Activated CD8-positive, alpha-beta memory T cell treated with anti-CD3 and anti-CD28 coated beads for 4 hours (primary cell): ENCODE measurements around the gene APEH.

ENCODE experiments used
- DNase-seq, 2 donors: peaks; one replicate each; pipeline ENCODE4 v3.0.0-alpha.2; 2020; ENCODE audit warnings: low read depth in 2 of 2

The APEH gene

GRCh38 chr3:49712631-49713317 lies 38.6 kb downstream of the APEH start:
- no peak for DNase-seq

DNA sequence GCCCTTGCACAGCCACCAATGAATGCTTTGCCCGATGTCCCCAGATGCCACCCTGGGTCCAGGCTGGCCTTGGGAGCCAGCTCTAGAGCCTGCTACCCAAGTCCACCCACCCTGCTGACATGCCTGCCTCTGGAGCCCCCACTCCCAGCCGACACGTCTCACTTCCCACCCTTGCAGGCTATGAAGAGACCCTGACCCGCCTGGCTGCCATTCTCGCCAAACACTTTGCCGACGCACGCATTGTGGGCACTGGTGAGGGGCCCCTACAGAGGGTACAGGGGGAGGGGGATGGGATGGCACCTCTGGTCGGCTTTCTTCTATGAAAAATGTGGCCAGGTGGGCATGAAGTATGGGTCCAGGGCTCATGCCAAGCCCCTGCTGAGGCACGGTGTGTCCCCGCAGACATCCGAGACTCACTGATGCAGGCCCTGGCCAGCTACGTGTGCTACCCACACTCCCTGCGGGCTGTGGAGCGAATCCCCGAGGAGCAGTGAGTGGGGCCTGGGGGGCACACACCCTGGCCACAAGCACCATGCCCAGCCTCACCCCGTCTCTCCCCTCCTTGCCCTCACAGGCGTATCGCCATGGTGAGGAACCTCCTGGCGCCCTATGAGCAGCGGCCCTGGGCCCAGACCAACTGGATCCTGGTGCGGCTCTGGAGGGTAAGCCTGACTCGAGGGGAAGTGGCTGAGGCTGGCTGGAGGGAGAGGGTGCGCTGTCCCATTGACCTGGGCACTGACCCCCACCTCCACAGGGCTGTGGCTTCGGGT lies 39.4 kb downstream of the APEH start:
- no peak for DNase-seq

- DNase-seq = no peak
Observed at GRCh38 chr3:49714728-49715550, 40.8 kb downstream of the APEH start.

- no peak for DNase-seq
Observed at GRCh38 chr3:49715611-49716121, 41.5 kb downstream of the APEH start.

- DNase-seq = no peak
Observed at GRCh38 chr3:49716169-49716568, 42.0 kb downstream of the APEH start.

GRCh38 chr3:49716691-49717210 lies 42.6 kb downstream of the APEH start:
- DNase-seq = no peak

- DNase-seq = no peak
Observed at GRCh38 chr3:49717211-49717958, 43.2 kb downstream of the APEH start.

DNA sequence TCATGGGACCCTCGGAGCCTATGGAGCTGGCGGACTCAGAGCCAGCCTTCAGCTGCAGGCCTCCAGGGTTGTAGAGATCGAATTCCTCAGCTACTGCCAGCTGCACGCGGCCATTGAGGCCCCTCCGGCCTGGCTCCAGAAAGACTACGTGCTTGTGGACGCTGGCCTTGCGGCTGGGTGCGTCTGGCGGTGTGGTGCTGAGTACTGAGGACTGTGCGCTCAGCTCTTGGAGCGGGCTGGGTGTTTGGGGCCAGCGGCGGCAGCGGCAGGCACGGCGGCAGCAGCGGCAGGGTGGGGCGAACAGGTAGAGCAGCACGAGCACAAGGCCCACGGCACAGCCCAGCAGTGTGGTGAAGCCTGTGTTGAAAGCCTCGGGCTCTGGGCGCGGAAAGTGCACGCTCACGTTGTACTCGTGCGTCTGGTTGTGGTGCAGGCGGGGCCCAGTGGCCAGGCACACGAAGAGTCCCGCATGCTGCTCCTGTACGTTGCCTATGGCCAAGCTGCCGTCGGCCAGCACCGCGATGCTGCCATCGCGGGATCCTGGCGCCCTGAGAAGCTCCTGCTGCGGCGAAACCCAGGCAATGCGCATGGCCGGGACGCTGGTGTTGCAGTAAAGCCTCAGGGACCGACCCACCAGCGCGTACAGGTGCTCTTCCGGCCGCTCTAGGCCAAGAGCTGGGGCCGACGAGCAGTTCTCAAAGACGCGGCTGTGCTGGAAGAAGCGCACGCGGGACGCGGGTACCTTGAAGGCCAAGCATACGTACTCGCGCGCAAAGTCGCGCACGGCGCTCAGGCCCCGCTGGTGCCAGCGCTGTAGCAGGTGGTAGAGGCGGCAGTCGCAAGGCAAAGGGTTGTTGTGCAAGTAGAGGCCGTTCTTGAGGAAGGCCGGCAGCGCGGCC lies 44.1 kb downstream of the APEH start:
- no peak for DNase-seq

GRCh38 chr3:49718858-49719213 lies 44.7 kb downstream of the APEH start:
- no peak for DNase-seq

DNA sequence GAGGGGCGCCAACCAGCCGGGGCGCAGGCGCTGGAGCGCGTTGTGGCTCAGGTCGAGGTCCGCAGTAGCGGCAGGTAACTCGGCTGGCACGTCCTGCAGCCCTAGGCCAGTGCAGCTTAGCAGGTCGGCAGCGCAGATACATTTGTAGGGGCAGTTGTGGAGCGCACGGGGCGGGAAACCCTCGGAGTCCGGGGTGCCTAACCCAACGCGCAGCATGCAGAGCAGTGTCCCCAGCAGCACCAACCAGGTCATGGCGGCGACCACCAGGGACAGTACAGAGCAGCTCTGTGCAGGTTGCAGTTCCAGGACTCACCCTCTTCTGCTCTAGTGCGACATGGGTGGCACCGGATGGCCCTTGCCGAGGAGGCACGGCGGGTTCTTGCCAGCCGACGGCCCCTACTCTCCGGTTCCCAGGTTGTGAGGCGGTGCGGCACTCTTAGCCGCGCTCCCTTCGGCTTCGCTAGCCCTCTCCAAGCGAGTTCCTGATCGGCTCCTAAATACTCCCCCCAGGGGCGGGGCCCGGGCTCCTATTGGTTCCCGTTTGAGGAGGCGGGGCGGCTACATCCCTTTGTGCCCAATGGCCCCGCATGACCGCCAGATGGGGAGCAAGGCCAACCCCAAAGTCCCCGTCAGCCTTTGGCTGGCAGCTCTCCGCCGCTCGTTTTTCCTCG lies 45.2 kb downstream of the APEH start, which contains the start of gene AMIGO3:
Gene AMIGO3 (minus strand): TSS at position 471 of the 671 bp plus-strand sequence. CDS start 219 bp downstream, at position 252.
- peak; percentile 81 to 82 for DNase-seq

GRCh38 chr3:49720855-49721595 lies 46.9 kb downstream of the APEH start:
- no peak for DNase-seq

GRCh38 chr3:49721596-49721895 lies 47.4 kb downstream of the APEH start:
- DNase-seq = no peak

GRCh38 chr3:49721896-49722781 lies 48.0 kb downstream of the APEH start:
- DNase-seq = no peak

- no peak for DNase-seq
Observed at GRCh38 chr3:49722896-49723295, 48.7 kb downstream of the APEH start.

GRCh38 chr3:49723296-49723627 lies 49.1 kb downstream of the APEH start:
- DNase-seq = no peak

DNA sequence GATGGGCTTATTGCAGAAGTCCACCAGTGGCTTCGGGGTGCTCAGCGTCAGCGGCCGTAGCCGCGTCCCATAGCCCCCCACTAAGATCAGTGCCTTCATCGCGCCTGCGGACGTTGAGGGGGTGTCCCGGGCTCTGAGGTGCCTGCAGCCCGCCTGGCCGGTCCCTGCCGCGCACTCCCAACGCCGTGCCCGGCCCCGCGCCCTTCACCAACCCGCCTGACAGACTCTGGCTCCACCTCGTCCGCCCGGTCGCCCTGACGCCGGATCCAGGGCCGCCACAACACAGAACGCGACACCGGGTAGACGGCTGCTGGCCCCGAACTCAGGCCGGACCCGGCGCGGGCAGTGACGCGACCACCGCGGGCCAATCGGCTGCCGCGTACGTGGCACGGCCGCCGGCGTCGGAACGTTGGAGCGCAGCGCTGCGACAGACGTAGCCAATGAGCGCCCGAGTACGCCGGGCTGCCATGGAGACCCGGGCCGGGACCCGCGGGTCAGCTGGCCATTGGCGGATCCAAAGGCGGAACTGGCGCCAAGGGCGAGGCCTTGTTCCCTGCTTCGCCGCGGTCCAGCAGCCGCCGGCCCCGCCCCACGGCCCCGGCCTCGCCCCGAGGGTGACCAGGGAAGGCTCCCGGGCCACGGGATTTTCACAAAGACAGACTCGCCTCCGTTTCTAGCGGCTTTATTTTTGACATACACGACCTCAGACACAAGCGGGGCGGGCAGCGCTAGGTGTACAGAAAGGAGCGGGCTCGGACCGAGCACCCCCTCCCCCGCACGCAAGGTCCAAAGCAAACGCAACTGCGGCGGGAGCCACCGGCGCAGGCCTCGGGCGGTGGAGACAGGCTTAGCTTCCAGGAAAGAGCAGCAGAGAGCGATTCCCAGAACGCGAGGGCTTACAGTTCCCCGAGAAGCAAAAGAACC lies 49.7 kb downstream of the APEH start, which contains the start of gene GMPPB:
Gene GMPPB (minus strand): TSS at position 324 of the 924 bp plus-strand sequence. CDS start 225 bp downstream, at position 99.
- DNase-seq = peak; percentile 78 to 80

GRCh38 chr3:49724586-49724985 lies 50.4 kb downstream of the APEH start:
- DNase-seq = no peak
